Effector CD4-positive, alpha-beta T cell (primary cell): ENCODE data around the gene GPR108.

Experiments used
- DNase-seq: peaks from one replicate; pipeline ENCODE4 v3.0.0-alpha.2; 2020

GPR108 gene

GRCh38 chr19:6736169-6736916 lies 1.0 kb downstream of the GPR108 start:
- peak; percentile 48 for DNase-seq

DNA sequence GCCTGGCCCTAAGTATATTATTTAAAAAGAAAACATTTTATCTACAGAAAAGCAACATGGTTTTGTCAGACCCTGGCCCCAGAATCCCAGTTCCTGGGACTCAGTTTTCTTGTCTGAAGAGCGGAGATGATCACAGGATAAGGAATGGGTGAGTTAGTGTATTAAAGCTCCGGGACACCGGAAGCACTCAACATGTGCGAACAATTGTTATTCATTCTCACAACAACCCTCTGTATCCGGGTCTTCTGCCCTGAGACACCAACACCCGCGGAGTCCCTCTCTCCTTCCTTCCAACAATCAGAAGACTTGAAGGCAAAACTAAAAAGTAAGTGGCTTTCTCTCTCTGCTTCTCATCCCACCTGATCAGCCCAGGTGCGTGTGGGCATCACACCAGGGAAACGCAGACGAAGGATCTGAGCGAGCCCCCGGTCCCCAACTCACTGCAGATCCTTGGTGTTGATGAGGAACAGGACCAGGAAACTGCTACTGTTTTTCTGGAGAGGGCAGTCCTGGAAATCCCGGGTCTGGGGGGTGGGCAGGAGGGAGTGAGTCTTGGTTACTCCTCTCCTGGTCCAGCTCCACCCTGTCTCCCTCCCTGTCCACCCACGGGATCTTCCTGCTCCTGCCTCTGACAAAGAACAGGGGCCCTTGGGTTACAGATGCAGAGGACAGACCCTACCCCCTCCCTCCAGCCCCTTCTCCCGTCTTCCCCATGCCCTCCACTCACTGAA lies 2.0 kb downstream of the GPR108 start:
- DNase-seq: no peak

DNA sequence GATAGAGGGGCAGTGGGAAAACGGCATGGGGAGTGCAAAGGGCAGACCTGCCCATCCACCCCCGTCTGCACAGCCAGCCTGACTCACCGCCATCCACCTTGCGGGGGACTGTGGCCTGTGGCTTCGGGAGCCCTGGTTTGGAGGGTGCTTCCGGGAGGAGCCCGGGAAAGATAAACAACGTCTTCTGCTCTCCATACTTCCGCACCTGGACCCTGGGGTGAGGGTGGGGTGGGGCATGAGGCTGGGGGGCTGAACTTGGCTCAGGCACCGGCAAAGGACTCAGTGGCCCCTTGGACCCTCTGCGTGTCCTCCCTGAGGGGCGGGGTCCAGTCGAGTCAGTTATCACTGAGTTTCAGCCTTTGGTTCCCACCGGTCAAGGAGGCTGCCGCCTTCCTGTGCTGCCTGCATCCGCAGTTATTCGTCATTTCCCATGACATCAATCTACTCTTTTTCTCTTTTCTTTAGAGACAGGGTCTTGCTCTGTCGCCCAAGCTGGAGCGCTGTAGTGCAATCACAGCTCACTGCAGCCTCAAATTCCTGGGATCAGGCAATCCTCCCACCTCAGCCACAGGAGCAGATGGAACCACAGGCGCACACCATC lies 3.2 kb downstream of the GPR108 start:
- no peak for DNase-seq

DNA sequence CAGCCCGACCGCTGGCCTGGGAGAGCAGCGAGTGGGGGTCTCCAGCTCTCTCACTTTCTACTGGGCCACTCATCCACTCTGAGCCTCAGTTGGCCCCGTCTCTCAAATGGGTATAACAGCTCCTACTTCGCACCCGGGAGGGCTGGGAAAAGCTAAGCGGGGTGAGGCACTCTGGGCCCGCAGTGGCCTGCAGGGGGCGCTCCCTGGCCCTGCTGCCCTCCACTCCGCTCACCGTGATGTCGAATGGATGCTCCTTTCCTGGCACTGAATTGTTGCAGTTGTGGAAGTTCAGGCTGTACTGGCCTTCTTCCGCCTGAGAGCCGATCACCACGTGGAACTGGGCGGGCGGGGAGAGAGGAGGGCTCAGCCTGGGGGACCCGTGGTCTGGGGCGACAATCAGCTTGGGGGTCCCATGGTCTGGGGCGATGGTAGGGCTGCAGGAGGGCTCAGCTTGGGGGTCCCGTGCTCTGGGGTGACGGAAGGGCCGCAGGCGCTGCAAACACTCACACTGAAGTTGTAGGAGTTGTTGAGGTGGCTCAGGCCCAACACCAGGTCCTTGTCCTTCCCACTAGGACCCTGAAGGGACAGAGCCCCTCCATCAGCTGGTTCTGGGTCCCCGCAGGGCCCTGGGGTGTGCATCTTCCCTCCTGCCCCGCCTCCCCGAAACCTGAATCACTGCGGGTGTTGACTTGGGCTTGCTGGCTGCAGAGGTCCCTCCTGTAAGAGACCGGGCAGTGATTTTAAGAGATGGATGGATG lies 3.9 kb downstream of the GPR108 start:
- DNase-seq: no peak

DNA sequence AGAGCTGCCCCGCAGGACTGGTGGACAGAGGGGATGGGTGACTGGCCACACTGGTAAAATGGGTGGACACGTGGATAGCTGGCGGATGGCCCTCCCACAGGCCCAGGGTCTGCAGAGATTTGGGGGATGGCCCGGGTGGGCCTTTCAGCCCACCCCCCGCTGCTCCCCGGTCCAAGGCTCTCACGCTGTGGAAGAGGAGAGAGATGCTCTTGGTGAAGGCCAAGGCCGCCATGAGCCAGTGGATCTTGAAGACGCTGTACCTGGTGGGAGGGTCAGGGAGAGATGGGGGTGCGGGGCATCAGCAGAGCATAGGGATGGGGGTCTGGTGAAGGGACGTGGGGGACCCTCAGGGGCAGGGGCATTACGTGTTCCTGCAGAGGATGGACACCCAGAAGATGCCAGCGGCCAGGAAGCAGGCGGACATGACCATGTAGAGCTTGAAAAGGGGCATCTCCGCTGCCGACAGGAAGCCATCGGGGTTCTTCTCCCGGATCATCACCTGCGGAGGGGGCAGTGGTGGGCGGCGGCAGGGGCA lies 4.5 kb downstream of the GPR108 start:
- no peak for DNase-seq

GRCh38 chr19:6731822-6732221 lies 5.6 kb downstream of the GPR108 start:
- DNase-seq: no peak

- no peak for DNase-seq
These were observed 6.3 kb downstream of the GPR108 start for GRCh38 chr19:6730941-6731670.

DNA sequence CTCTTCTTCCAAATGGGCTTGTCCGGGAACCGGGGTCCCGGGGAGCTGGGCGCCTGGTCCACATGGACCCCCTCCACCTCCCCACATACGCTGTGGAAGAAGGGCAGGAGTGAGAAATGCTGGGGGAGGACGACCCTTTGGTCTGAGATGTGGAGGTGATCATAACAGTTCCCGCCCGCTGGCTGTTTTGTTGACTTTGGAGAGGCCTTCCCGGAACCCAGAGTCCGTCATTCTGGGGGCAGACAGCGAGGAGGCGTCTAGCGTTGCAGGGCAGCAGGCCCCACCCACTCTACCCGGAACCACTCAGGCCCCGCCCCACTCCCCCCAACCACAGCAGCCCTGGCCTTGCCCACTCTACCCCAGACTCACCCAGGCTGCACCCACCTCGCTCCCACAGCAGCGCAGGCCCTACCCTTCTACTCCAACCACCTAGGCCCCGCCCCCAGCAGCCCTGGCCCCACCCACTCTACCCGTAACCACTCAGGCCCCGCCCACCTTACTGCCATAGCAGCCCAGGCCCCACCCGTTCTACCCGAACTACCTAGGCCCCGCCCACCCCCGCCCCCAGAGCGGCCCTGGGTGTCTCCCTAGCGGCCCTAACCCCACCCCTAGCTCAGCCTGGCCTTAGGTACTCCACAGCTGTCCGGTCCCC lies 7.1 kb downstream of the GPR108 start:
- no peak for DNase-seq

GRCh38 chr19:6729573-6730152 lies 7.7 kb downstream of the GPR108 start:
- DNase-seq: no peak

DNA sequence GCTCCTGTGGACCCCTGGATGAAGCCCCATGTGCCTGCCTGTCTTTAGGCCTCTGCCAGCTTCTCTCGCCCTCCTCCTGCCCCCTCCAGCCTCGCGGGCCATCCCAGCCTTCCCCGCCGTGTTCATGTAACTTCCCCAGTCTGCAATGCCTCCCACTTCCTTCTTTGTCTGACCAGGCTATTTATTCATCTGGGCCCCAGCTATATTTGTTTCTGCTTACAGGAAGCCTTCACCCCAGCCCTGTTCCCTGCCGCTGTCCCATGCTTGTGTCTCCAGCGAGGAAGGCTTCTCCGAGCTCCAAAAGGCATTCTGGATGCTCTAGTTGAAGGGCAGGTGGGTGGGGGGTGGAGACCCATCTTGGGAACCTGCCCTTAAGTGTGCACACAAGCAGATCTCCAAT lies 9.0 kb downstream of the GPR108 start:
- DNase-seq: no peak

DNA sequence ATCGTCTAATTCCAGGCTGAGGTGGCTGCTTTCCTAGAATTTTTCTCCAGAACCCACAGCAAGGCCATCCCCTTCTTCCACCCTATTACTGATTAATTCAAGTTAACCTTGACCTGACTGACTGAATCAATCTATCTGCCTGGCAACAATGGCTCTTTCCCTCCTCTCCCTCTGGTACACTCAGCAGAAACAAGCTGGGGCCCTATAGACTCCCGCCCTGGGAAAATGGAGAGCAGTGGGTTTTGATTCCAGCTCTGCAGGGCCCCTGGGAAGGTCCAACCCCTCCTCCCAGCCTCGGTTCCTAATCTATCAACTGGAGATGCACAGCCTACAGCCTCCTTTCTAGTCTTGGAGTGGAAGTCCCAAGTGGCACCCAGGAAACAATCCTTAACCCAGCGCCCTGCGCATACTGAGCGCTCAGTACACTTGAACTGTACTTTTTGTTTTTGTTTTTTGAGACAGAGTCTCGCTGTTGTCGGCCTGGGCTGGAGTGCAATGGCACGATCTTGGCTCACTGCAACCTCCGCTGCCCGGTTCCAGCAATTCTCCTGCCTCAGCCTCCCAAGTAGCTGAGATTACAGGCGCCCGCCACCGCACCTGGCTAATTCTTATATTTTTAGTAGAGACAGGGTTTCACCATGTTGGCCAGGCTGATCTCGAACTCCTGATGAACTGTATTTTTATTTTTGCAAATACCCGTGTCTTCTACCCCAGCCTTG lies 11.7 kb downstream of the GPR108 start:
- no peak for DNase-seq

GRCh38 chr19:6724631-6725492 lies 12.5 kb downstream of the GPR108 start:
- no peak for DNase-seq

DNA sequence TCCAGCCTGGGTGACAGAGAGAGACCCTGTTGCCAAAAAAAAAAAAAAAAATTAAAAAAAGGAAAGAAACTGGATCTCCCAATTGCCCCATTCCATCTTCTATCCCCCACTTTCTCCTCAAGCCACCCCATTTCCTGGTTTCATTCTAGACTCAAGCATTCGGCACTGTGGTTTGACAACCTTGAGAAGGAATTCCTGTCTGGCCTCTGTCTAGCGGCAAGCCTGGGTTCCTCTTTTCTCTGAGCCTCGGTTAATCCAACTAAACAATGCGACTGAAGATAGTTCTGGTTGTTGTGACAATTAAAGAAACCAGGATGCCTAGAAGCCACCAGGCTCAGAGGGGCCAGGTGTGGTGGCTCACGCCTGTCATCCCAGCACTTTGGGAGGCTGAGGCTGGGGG lies 13.6 kb downstream of the GPR108 start:
- no peak for DNase-seq

DNA sequence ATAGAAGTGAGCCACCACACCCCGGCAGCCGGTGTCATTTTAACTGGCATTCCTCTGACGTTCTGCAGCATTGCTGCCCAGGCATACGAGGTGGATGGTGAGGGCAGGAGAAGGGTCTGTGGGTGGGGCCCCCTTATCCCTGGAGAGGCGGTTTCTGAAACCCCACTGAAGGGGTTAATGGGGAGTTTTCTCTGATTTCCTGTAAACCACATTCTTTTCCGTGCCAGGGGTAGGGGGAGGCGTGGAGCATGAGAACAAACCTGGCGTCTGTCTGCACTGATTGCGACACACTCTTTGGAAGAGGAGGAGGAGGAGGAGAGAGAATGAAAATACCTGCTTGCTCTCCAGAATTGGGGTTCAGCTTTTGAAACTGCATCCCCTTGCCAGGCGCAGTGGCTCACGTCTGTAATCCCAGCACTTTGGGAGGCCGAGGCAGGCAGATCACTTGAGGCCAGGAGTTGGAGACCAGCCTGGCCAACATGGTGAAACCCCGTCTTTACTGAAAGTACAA lies 14.2 kb downstream of the GPR108 start:
- no peak for DNase-seq

GRCh38 chr19:6721773-6722172 lies 15.6 kb downstream of the GPR108 start:
- no peak for DNase-seq

DNA sequence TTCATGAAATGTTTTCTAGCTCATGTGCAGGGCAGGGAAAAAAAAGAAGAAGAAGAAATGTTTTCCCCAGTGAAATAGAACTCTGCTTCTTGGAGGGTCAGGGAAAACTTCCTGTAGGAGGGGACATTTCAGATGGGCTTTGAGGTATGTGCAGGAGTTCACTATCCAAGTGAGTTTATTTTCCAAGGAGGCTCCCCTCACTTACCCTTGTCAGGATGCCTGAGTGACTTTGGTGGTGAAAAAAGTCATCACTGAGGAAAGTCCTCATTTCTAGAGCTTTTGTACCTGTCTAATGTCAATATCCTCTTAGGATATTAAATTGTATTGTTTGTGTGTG lies 16.3 kb downstream of the GPR108 start:
- no peak for DNase-seq

DNA sequence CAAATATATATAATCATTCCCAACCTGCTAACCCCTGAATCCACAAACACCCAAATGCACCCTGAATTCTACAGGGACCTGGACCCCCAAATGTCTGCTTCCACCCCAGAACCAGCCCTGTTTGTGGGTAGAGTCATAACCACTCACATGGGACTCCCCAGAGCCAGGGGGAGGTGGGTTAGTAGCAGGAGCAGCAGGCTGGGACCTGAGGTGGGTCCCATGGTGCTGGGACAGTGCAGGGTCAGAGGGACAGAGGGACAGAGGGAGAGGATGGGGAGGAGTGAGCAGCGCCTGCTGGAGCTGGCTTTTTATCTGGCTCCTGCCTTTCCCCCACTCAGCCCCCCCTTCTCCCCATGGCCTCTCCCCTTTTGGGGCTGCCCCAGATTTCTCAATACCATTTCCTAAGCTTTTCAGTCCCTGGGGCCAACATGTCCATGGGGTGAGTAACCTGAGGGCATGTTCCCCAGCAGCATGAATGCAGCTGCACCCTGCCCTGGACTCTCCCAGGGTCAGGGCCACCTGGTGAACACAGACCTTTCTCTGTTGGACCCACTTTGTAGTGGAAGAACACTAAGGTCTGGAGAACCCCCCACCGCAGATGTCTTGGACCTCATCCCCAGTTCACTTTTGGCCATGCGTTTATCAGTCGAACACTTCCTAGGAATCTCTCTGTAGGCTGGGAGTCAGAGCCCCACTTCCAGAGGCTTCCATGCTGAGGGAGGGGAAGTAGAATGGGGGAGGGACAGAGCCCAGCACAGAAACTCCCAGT lies 16.8 kb downstream of the GPR108 start, which contains the start of gene C3:
TSS of gene C3 (minus strand) at position 282 of the 769 bp plus-strand sequence. CDS start at position 221, 61 bp downstream.
- no peak for DNase-seq

GRCh38 chr19:6719992-6720368 lies 17.4 kb downstream of the GPR108 start:
- no peak for DNase-seq

- no peak for DNase-seq
These were observed 17.9 kb downstream of the GPR108 start for GRCh38 chr19:6719540-6719861.
